ENCODE results near the gene MYO16. TPM values are rescaled to one million over a fixed set of nuclear protein-coding genes. Genes with fewer than 3 reads are reported as not detected.

Gene MYO16
- total and polyA plus RNA-seq, 8 donors, result 0.03 to 0.47 (median 0.16) TPM

- intact Hi-C loops (cut with DNase I), result no loop called here
- WGBS, 2 donors, result 70 to 76% methylated on average over 8 of the region's 8 CpGs
- no peak for TF ChIP-seq CTCF (IDR thresholded peaks at IDR 0.05)
- Histone ChIP-seq H3K4me1 (no peaks in the 10 kb centered on the region), H3K27ac (no peak overlapping the region), H3K36me3 (no peaks in the 10 kb centered on the region), H3K4me3 (no peak overlapping the region), H3K27me3 (no peaks in the 10 kb centered on the region), H3K9me3 (peaks cover 0 to 2% (median 0%) of the 10 kb centered on the region in 4 donors)
- FAIRE-seq (no peak), DNase-seq (no peak), ATAC-seq (no peak)
These were observed 79.5 kb downstream of the MYO16 start for GRCh38 chr13:108708921-108709320.

DNA sequence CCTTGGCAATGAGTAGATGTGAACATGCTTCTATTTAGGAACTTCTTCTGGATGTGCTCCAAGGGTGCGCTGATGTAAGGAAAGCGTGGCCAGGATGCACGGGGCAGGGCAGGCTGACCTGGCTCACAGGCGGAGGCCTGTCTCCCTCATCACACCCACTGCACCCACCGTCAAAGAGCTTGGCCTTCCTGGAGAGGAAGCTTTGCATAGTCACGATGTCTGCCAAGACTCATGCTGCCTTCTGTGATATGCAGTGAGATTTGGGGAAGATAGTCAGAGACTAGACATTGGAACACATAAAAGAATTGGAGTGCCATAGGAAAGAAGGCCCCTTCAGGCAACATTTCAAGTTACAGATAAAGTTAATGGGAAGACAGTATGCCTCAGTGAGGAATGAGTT, 82.0 kb downstream of the MYO16 start:
- no peak for TF ChIP-seq CTCF (IDR thresholded peaks at IDR 0.05)
- Histone ChIP-seq H3K27ac (no peak overlapping the region), H3K36me3 (no peaks in the 10 kb centered on the region), H3K9me3 (no peaks in the 10 kb centered on the region), H3K4me1 (no peaks in the 10 kb centered on the region), H3K27me3 (no peaks in the 10 kb centered on the region), H3K4me3 (no peak overlapping the region)
- intact Hi-C loops (cut with DNase I), result no loop called here
- FAIRE-seq, result no peak
- no peak for DNase-seq
- 63 to 82% methylated on average over 6 of the region's 6 CpGs for WGBS, 2 donors
- ATAC-seq, result no peak

DNA sequence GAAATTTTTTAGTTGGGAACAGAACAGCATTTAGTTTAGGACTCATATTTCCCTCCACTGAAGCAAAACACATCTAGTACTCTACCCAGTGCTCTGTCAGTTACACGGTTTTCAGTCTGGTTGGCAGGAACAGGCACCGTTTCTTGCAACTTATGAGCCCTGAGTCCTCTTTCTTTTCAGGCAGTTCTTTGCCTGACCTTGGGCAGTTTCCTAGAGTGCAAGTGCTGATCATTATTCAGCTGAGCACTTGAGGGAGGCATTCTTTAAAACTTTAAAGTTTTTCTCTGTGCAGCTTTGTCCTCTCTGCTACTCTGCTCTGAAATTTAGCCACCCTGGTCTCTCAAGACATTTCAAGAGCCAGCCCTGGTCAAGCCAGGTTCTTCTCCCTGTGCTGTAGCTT, 96.1 kb downstream of the MYO16 start:
- intact Hi-C loops (cut with DNase I), result no loop called here
- Histone ChIP-seq H3K36me3 (no peaks in the 10 kb centered on the region), H3K9me3 (no peaks in the 10 kb centered on the region), H3K27ac (no peak overlapping the region), H3K4me3 (no peak overlapping the region), H3K4me1 (no peaks in the 10 kb centered on the region), H3K27me3 (no peaks in the 10 kb centered on the region)
- FAIRE-seq (no peak), DNase-seq (no peak), ATAC-seq (no peak)
- 39 to 49% methylated on average over 2 of the region's 2 CpGs for WGBS, 2 donors
- no peak for TF ChIP-seq CTCF (IDR thresholded peaks at IDR 0.05)

- WGBS, 2 donors, result 54 to 58% methylated on average over 5 of the region's 5 CpGs
- no peak overlapping the region for H3K4me3 ChIP-seq
- intact Hi-C loops (cut with DNase I), result no loop called here
- ATAC-seq (no peak), FAIRE-seq (no peak), DNase-seq (no peak)
- H3K27me3 ChIP-seq, result no peaks in the 10 kb centered on the region
- no peak for TF ChIP-seq CTCF (IDR thresholded peaks at IDR 0.05)
- H3K9me3 ChIP-seq, result no peaks in the 10 kb centered on the region
- no peaks in the 10 kb centered on the region for H3K4me1 ChIP-seq
- no peaks in the 10 kb centered on the region for H3K36me3 ChIP-seq
- H3K27ac ChIP-seq, result no peak overlapping the region
These were observed 99.0 kb downstream of the MYO16 start for GRCh38 chr13:108728370-108728769.

GRCh38 chr13:108733022-108733560, 103.7 kb downstream of the MYO16 start:
- no peak for ATAC-seq
- FAIRE-seq, result no peak
- 16 to 30% methylated on average over 3 of the region's 3 CpGs for WGBS, 2 donors

More at GRCh38 chr13:108733022-108733560, 103.7 kb downstream of the MYO16 start:
- no peaks in the 10 kb centered on the region for H3K36me3 ChIP-seq
- no peak overlapping the region for H3K4me3 ChIP-seq
- no peak overlapping the region for H3K27ac ChIP-seq
- H3K27me3 ChIP-seq, result no peaks in the 10 kb centered on the region
- no peak for TF ChIP-seq CTCF (IDR thresholded peaks at IDR 0.05)
- no peaks in the 10 kb centered on the region for H3K9me3 ChIP-seq
- no peaks in the 10 kb centered on the region for H3K4me1 ChIP-seq
- no peak for DNase-seq
- intact Hi-C loops (cut with DNase I), result no loop called here
